HG02623 (cell line): ENCODE data around the gene SAMD11.
"Not testable (repeated sequence)": the region's sequence is repeated elsewhere in the genome, so short reads cannot be mapped to it uniquely, and the experiment has no call there.

Experiments used
- ATAC-seq: cut with Tn5 transposase; IDR thresholded peaks from one replicate; pipeline ENCODE4 v1.9.1; 2021; ENCODE audit warnings: moderate library complexity; ENCODE audit not compliant: unreplicated experiment

Gene SAMD11

DNA sequence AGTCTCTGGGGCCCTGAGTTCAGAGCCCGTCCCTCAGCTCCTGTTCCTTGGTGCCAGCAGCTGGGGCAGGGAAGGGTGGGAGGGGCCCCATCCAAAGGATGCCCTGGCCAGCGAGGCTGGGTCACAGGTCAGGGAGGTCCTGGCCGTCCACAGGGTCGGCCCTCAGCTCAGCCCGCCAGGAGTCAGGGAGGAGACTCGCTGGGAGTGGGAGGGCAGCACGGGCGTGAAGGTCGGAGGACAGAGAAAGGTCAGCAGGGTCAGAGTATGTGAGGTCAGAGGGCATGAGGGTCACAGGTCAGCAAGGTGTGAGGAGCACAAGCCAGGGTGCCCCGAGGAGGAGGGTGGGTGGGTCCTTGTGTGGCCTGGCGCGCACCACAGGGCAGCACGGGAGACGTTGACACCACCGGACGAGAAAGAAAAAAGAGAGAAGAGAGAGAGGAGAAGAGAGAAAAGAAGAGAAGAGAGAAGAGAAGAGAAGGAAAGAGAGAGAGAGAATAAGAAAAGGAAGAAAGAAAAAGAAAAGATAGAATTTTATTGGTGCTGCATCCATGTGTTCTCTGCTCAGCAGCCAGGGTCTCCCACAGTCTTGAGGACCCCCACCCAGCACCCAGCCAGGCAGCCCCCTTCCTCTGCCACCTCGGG is 51.1 kb downstream of the SAMD11 start:
- no peak for ATAC-seq

DNA sequence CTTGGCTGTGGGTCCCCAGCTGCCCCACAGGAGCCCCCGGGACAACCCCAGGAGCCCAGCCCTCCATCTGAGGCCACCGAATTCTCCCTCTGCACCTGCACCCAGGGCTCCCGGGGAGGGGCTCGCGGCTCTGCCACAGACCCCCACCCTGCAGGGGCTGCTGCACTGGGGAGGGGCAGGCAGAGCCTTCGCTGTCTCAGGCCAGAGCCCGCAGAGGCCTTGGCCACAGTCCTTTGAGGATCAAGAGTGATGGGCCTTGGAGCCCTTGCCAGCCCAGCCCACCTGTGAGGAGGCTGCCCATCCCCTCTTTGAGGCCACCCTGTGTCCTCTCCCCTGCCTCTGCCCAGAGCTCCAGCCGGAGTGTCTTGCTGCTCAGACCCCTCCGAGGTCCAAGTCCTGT is 51.6 kb downstream of the SAMD11 start:
- no peak for ATAC-seq

DNA sequence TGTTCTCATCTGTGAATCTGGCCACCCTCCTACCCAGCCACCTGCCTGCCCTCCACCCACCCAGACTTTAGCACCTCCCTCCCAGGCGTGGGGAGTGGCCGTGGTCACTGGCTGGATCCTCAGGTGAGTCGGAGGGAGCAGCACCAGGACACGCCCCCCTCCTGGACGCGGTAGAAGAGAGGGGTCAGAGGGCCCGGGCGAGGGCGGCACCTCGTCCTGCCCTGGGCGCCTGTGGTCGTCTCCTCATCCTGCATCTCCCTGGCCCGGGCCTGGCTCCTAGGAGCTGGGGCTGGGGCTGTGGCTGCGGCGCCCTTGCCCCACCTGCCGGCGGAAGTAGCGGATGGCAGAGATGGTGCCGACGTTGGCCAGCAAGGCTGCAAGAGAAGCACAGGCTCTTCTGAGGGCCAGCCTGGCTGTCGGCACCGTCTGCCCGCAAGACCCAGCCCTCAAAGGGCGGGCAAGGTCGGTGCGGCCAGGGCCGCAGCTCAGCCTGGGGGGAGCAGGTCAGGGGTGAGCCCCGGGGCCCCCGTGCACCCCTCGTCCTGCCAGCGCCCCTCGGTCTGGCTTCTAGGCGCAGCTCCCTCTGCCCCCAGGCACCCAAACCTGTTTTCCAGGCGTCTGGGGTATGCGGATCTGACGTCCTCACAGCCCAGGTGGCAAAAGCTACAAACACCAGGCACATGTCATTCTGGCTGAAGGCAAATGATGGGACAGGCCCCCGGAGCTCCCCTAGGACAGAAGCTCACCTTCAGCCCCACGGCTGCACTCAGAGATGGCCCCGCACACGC is 52.4 kb downstream of the SAMD11 start:
- no peak for ATAC-seq

DNA sequence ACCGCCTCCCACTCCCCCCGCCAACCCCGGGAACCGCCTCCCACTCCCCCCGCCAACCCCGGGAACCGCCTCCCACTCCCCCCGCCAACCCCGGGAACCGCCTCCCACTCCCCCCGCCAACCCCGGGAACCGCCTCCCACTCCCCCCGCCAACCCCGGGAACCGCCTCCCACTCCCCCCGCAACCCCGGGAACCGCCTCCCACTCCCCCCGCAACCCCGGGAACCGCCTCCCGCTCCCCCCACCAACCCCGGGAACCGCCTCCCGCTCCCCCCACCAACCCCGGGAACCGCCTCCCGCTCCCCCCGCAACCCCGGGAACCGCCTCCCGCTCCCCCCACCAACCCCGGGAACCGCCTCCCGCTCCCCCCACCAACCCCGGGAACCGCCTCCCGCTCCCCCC is 53.1 kb downstream of the SAMD11 start:
- not testable (repeated sequence) for ATAC-seq

DNA sequence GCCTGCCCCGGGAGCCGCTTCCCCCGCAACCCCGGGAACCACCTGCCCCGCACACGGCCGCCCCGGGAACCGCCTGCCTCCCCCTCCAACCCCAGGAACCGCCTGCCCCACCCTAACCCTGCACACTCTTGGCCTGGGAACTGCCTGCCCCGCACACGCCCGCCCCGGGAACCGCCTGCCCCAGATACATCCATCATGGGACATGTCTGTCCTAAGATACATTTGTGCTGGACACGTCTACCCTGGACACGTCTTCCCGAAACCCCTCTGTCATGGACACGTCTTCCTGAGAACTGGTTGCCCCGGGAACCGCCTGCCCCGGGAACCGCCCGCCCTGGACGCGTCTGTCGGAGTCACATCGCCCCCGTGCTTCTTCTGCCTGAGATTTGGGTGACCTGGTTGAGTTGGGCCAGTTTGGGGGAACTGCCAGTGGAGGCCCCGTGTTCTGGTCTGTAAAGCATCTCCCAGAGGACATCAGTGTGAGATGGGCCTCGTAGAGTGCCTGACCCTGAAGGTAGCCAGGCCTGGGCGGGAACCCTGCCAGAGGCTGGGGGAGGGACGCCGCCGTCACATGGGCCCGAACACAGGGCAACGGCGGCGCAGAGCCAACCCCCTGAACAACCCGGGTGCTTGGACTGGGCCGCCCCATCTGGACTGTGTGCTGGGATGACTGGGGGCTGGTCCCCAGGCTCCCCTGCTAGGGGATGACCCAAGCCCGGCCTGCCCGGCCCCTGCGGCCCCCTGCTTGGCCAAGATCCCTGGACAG is 54.5 kb downstream of the SAMD11 start:
- no peak for ATAC-seq

DNA sequence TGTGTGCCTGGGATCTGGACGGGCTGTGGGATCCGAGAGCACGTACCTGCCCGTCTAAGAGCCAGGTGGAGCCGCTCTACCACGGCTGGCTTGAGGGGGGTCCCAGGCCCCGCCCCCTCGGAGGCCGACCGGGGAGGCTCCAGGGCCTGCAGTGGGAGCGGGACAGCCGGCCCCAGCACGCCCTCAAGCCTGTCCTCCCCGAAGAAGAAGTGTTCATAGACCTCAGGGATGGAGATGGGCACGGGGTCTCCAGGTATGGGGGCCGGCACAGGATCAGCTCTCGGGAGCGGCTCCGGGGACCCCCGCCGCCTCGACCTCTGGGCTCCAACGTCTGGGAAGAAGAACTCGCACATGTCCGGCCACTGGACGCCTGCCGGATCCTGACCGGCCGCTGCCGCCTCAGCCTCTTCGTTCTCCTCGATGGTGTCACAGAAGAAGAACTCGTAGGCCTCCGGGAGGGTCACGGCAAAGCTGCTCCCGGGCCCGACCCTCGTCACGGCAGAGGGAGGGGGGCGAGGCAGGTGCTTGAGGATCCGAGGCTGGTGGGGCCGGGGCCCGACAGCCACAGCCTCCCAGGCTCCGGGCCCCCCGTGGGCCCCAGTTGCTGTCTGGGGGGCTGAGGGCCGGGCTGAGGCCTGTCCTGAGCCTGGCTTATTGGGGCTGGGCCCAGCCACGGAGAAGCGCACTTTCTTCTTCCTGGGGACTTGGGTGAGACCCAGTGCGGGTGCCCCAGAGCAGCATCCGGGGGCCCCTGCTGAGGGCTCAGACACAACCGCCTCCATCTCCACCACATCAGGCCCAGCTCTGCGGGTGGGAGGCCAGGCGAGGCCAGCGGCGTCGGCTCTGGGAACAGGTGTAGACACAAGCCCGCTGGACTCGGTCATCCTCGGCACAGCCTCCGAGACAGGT is 55.4 kb downstream of the SAMD11 start:
- no peak for ATAC-seq

DNA sequence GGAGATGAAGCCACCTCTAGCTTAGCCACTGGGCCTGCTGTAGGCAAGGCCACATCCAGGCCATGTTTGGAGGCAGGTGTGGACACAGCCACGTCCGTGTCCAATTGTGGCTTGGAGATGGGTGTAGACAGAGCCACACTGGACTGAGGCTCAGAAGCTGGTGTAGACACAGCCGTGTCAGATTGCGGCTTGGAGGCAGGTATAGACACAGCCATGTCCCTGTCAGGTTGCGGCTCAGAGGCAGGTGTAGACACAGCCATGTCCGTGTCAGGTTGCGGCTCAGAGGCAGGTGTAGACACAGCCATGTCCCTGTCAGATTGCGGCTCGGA is 56.0 kb downstream of the SAMD11 start:
- no peak for ATAC-seq

DNA sequence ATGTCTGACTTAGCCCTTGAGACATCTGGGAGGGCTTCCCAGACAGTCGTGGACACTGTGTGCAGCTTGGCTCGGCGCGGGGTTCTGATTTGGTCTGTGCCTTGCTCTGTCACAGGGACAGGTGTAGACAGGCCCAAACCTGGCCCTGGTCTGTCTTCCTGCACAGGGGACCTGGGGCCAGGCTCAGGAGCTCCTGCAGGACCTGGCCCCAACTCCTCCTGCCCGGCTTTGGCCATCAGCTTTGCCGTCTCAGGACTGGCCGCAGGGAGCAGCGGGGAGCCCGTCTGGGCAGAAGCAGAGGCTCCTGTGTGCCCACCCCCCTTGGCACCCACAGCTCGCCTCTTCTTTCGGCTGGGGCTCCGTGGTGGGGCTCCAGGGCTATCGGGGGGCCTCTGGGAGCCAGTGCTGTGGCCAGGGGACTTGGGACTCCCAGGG is 56.4 kb downstream of the SAMD11 start:
- no peak for ATAC-seq

DNA sequence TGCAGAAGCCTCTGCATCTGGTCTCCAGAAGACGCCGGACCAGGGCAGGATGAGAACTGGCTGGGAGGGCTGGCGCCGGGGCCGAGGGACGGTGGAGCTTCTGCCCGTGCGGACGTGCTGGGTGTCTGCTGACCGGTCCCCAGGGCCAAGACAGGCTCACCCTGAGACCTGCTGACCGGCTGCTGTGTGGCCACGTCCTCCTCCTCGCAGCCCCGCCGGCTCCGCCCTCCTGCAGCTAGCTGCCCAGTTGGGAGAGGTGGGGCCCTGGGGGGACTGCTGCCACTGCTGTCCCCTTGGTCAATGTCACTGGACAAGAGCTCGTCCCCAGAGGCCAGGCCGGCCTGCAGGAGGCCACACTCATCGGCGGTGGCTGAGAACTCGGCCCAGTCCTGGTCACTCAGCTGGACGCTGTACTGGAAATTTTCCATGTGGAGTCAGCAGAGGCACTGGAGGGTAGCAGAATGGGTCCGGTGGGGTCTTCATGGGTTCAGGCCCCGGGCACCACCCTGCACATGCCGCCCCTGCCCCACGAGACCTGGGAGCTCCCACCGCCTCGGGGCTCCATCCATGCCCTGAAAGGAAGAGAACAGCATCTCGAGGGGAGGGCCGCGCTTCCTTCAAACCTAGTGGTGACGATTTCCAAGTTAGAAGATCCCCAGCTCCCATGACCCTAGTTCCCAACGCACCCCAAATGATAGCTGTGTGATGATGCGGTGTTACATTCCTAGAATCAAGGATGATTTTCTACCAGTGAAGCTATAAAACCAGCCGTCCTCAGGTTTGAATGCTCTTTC is 57.1 kb downstream of the SAMD11 start:
- no peak for ATAC-seq

DNA sequence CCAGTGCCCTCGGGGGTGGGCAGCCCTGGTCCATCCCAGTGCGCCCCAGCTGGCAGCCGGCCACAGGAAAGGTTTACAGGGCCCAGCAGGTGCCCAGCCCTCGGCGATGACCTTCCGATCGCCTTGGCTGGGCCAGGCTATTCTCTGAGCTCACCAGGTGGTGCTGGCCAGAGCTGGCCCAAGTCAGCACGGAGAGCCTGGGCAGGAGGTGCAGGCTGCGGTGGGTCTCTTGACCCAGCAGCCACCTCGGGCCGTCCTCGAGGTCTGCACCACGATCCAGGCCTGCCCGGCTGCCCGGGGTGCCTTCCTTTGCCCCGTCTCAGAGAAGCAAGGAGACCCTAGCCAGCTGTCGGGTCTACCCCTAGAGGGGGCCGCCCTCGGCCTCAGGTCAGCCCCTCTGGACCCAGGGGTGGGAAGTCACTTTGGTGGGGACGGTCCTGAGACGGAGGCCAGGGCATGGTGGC is 57.8 kb downstream of the SAMD11 start:
- no peak for ATAC-seq

DNA sequence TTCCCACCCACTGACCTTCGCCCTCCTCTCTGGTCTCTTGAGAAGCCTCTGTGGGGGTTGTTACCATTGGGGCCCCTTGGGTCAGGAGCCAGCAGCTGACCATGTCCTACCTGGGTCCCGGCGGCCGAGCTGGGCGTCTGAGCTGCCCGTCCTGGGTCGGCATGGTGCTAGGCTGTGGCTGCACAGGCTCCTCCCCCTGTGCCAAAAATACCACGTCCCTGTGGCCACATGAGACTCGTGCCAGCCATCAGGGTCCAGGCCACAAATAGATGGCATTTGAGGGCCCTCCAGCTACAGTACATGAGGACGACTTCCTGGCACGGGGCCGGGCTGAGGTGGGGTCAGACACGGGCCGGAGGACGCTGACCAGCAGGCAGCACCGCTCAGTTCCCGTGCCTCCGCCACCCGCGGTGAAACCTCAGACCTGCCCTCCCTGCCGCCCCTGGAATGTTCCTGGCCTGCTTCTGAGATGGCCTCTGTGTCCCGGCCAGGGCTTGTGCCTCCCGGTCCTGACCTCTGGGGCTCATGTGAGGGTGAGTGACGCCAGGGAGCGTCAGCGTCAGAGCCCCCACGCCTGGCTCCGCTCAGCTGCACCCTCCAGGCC is 58.3 kb downstream of the SAMD11 start, which contains the start of gene PERM1:
Gene PERM1, minus strand, starts transcription at position 139 of the 604 bp plus-strand sequence. CDS start 1,064 bp downstream, outside the sequence.
- no peak for ATAC-seq

DNA sequence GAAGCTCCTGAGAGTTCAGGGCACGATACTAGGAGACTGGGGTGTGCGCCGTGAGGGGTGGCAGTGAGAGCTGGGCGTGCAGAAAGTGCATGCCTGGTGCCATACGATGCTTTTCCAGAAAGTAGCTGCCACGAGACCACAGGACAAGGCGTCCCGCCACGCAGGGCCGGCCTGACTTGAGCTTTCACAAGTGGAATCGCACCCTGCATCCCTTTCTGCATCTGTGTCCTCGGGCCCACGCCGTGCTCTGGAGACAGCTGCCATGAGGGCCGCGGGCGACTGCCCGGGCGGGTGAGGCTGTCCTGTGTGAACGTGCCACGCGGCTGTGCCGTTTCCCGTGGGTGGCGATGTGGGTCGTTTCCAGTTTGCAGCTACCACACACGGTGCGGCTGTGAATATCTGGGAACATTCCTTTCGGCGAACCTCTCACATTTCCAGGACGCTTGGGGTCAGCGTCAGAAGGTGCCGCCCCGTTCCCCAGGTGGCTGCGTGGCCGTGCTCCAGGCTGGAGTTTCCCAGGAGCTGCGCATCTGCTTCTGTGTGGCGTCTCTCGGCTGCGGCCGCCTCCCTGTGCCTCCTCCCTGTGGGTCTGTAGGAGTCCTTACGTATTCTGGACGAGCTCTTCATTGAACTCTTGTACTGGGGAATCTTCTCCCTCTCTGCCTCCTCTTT is 59.2 kb downstream of the SAMD11 start:
- ATAC-seq, result no peak

DNA sequence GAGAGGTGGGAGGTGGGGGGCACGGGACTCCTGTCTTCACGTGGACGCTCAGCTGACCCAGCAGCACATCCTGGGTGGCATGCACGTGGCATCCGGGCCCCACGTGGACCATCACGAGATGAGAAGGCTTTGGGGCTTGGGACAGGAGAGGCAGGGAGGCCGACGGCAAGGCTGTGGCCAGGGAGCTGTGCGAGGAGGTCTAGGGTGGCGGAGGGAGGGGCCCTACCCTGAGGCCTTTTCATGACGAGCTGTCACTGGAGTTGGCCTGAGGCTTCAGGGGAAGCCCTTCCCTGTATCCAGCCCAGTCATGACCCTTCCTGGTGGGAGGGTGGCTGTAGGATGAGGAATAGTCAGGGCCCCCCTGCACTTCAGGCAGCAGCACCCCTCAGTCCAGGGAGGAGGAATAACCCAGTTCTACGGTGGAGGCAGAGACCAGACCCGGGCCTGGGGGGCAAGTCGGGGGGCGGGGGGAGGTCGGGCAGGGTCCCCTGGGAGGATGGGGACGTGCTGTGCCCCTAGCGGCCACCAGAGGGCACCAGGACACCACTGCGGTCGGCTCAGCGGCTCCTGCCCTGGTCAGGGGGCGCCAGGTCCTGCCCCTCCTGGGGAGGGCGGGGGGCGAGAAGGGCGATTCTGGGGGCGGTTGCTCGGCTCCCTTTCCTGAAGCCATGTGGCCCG is 60.2 kb downstream of the SAMD11 start:
- no peak for ATAC-seq

DNA sequence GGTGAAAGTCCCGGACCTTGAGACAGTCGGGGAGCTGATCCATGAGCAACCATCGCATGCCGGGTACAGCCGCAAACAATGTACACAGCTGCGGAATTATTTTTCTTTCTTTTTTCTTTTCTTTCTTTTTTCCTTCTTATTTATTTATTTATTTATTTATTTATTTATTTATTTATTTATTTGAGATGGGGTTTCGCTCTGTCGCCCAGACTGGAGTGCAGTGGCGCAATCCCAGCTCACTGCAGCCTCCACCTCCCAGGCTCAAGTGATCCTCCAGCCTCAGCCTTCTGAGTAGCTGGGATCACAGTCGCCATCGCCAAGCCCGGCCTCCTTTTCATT is 60.7 kb downstream of the SAMD11 start:
- ATAC-seq, result no peak

DNA sequence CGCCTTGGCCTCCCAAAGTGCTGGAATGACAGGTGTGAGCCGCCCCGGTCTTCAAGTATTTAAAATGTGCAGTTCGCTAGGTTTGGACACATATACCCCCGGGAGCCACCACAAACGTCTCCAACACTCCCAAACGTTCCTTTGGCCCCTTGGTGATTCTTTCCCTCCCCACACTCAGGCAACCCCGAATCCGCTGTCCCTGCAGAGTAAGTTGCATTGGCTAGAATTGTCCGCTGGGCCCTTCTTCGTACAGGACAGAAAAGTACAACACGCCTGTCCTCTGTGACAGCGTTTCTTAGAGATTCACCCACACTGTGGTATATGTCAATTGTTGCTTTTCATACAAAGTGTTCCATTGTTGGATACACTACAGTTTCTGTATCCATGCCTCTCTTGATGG is 61.4 kb downstream of the SAMD11 start:
- ATAC-seq, result no peak

DNA sequence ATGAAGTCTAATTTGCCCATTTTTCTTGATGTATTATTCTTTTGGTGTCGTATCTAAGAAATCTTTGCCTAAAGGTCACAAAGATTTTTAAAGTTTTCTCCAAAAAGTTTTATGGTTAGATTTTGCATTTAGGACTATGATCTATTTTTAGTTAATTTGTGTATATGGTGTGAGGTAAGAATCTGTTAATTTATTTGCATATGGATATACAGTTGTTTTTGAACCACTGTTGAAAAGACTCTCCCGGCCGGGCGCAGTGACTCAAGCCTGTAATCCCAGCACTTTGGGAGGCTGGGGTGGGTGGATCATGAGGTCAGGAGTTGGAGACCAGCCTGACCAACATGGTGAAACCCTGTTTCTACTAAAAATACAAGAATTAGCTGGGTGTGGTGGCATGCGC is 64.3 kb downstream of the SAMD11 start:
- not testable (repeated sequence) for ATAC-seq

DNA sequence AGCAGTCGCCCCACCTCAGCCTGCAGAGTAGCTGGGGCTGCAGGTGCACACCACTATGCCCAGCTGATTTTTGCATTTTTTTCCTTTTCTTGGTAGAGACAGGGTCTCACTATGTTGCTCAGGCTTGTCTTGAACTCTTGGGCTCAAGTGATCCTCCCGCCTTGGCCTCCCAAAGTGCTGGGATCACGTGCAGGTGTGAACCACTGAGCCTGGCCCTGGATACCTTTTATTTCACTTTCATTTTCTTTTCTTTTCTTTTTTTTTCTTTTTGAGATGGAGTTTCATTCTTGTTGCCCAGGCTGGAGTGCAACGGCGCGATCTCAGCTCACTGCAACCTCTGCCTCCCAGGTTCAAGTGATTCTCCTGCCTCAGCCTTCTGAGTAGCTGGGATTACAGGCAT is 67.6 kb downstream of the SAMD11 start:
- not testable (repeated sequence) for ATAC-seq

DNA sequence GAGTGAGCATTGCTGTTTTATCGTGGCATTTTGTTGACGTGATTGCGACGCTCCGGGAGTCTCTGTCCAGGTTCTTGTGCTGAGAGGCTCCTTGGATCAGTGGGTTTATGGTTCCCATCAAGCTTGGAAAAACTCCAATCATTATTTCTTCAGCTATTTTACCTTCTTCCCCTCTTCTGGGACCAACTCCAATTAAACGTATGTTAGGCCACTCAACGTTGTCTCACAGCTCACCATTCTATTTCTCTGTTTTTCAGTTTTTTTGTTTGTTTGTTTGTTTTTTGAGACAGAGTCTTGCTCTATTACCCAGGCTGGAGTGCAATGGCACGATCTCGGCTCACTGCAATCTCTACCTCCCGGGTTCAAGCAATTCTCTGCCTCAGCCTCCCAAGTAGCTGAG is 68.2 kb downstream of the SAMD11 start:
- ATAC-seq, result no peak

DNA sequence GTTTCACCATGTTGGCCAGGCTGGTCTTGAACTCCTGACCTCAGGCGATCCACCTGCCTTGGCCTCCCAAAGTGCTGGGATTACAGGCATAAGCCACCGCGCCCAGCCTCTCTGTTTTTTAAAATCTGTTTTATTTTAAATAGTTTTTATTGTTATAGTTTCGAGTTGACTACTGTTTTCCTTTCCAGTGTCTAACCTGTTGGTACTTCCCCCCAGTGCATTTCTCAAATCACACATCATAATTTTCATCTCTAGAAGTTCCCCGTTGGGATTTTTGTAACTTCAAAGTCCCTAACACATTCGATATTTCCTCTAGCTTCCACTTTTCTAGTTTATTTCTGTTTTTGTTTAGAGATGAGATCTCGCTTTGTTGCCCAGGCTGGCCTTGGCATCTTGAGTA is 68.6 kb downstream of the SAMD11 start:
- no peak for ATAC-seq
